Left cardiac atrium (tissue), 4 donors: ENCODE measurements around the gene RFLNA. TPM values are rescaled to one million over a fixed set of nuclear protein-coding genes. Genes with fewer than 3 reads are reported as not detected.
"Not testable (repeated sequence)": the region's sequence is repeated elsewhere in the genome, so short reads cannot be mapped to it uniquely, and the experiment has no call there.

Experiments
- ATAC-seq, 2 donors: fragments of 200-7000 bp; cut with Tn5 transposase; one replicate each; pipeline ENCODE4 v1.9.1; 2020; ENCODE audit warnings: mild to moderate bottlenecking in 2 of 2, moderate library complexity in 2 of 2
- DNase-seq: peaks from one replicate; pipeline ENCODE4 v3.0.0-alpha.2; 2020
- intact Hi-C, 2 donors: fragments of 100-400 bp; cut with DNase I; formaldehyde crosslinking; loops; one replicate each; pipeline versions ENCODE4 v1.14.1 to v1.15.1; 2022 to 2023
- total RNA-seq, 2 donors: library from RNA; stranded (reverse); fragmentation: NEBNext Ultra II Directional; extraction: Animal tissue kit (Norgen Biotek cat#: 25700); gene quantifications; one replicate each; pipeline ENCODE4 v1.2.1, GENCODE V29; 2021
- donor health status: DM: no; HTN: yes; CAD: no.
- donor health status: DM: no; HTN: yes; CAD: no; lungs with severe emphysema.
- donor health status: DM: yes; HTN: yes; CAD: no.
- donor health status: Dilated cardiomyopathy.

The RFLNA gene
- total RNA-seq, 2 donors from 2014 or later = 0.47 to 0.52 TPM

- no peak for DNase-seq
- peak; percentile 22 to 27 for ATAC-seq
- intact Hi-C loops = no loop called here
Observed at GRCh38 chr12:124279846-124280360, 15.0 kb upstream of the RFLNA start.

- DNase-seq (no peak), ATAC-seq (no peak)
- intact Hi-C loops = no loop called here
Observed at GRCh38 chr12:124281309-124281708, 13.6 kb upstream of the RFLNA start.

GRCh38 chr12:124282287-124282686, 12.6 kb upstream of the RFLNA start:
- DNase-seq (no peak), ATAC-seq (no peak)
- intact Hi-C loops = no loop called here

GRCh38 chr12:124283326-124283725, 11.6 kb upstream of the RFLNA start:
- DNase-seq = no peak
- intact Hi-C loops = no loop called here
- ATAC-seq = no peak

- ATAC-seq = no peak
- intact Hi-C loops = no loop called here
Observed at GRCh38 chr12:124284368-124284767, 10.5 kb upstream of the RFLNA start.

GRCh38 chr12:124286414-124286813, 8.5 kb upstream of the RFLNA start:
- DNase-seq (no peak), ATAC-seq (no peak)
- intact Hi-C loops = no loop called here

More at GRCh38 chr12:124284368-124284767, 10.5 kb upstream of the RFLNA start:
- no peak for DNase-seq

- DNase-seq (no peak), ATAC-seq (no peak)
- intact Hi-C loops = no loop called here
Observed at GRCh38 chr12:124286971-124287370, 7.9 kb upstream of the RFLNA start.

GRCh38 chr12:124289634-124290600, 5.0 kb upstream of the RFLNA start:
- ATAC-seq = peak; percentile 81 to 88
- intact Hi-C loops = no loop called here
- DNase-seq = no peak

- no peak for ATAC-seq
- intact Hi-C loops = no loop called here
- no peak for DNase-seq
Observed at GRCh38 chr12:124292385-124292784, 2.5 kb upstream of the RFLNA start.

GRCh38 chr12:124293286-124294003, 1.4 kb upstream of the RFLNA start:
- intact Hi-C loops = no loop called here
- ATAC-seq = no peak
- no peak for DNase-seq

- DNase-seq = no peak
- ATAC-seq = peak in 1 of 2 donors; percentile 4
- intact Hi-C loops = no loop called here
Observed at GRCh38 chr12:124295431-124296058, 652 bp downstream of the RFLNA start.

GRCh38 chr12:124296295-124296915, 1.5 kb downstream of the RFLNA start:
- intact Hi-C loops = no loop called here
- no peak for DNase-seq

GRCh38 chr12:124296916-124297351, 2.0 kb downstream of the RFLNA start:
- DNase-seq (no peak), ATAC-seq (no peak)
- intact Hi-C loops = no loop called here

More at GRCh38 chr12:124296295-124296915, 1.5 kb downstream of the RFLNA start:
- ATAC-seq = peak in 1 of 2 donors; percentile 18

GRCh38 chr12:124297389-124297788, 2.5 kb downstream of the RFLNA start:
- no peak for DNase-seq
- intact Hi-C loops = no loop called here
- no peak for ATAC-seq

GRCh38 chr12:124297856-124298255, 3.0 kb downstream of the RFLNA start:
- intact Hi-C loops = no loop called here
- ATAC-seq (no peak), DNase-seq (no peak)

- intact Hi-C loops = no loop called here
- DNase-seq (no peak), ATAC-seq (no peak)
Observed at GRCh38 chr12:124298685-124299410, 4.0 kb downstream of the RFLNA start.

- intact Hi-C loops = no loop called here
- no peak for ATAC-seq
- no peak for DNase-seq
Observed at GRCh38 chr12:124299628-124300388, 4.9 kb downstream of the RFLNA start.

GRCh38 chr12:124300657-124301056, 5.8 kb downstream of the RFLNA start:
- ATAC-seq, DNase-seq, intact Hi-C loops: not testable (repeated sequence)
